Glutamatergic neuron (in vitro differentiated cells): ENCODE measurements around the gene HSD17B2. TPM values are rescaled to one million over a fixed set of nuclear protein-coding genes. Genes with fewer than 3 reads are reported as not detected.

ENCODE experiments used
- DNase-seq: peaks from one replicate; pipeline ENCODE4 v3.0.0; 2022
- H3K27ac Mint-ChIP-seq: one replicate; pipeline ENCODE4 v1.8.0; 2020; ENCODE audit warnings: mild to moderate bottlenecking, mixed read lengths, inconsistent platforms; ENCODE audit not compliant: unreplicated experiment
- H3K27me3 Mint-ChIP-seq: one replicate; pipeline ENCODE4 v1.8.0; 2020; ENCODE audit warnings: mild to moderate bottlenecking, moderate library complexity, mixed read lengths, inconsistent platforms; ENCODE audit not compliant: unreplicated experiment
- H3K36me3 Mint-ChIP-seq: one replicate; pipeline ENCODE4 v1.8.0; 2020; ENCODE audit warnings: mild to moderate bottlenecking, mixed read lengths, inconsistent platforms; ENCODE audit not compliant: unreplicated experiment
- H3K4me1 Mint-ChIP-seq: one replicate; pipeline ENCODE4 v1.8.0; 2020; ENCODE audit warnings: mild to moderate bottlenecking, low read depth, mixed read lengths, inconsistent platforms; ENCODE audit not compliant: unreplicated experiment
- H3K4me3 Mint-ChIP-seq: one replicate; pipeline ENCODE4 v1.8.0; 2020; ENCODE audit warnings: mild to moderate bottlenecking, mixed read lengths, inconsistent platforms; ENCODE audit not compliant: unreplicated experiment
- H3K9me3 Mint-ChIP-seq: one replicate; pipeline ENCODE4 v1.8.0; 2020; ENCODE audit warnings: mild to moderate bottlenecking, moderate library complexity, mixed read lengths, inconsistent platforms; ENCODE audit not compliant: unreplicated experiment
- total RNA-seq: library from RNA; stranded (reverse); fragmentation: NEBNext Ultra II Directional; extraction: Animal tissue kit (Norgen Biotek cat#: 25700); gene quantifications from one replicate; pipeline ENCODE4 v1.2.1, GENCODE V29; 2021; ENCODE audit not compliant: unreplicated experiment
- TF ChIP-seq, protein P1 (sequence below): fragments of 200-600 bp; sonication (generic); IDR thresholded peaks from one replicate; pipeline ENCODE4 v1.5.0; 2021; ENCODE audit not compliant: partially characterized antibody, unreplicated experiment

The HSD17B2 gene
- total RNA-seq, 1 donor from 2014 or later: not detected

DNA sequence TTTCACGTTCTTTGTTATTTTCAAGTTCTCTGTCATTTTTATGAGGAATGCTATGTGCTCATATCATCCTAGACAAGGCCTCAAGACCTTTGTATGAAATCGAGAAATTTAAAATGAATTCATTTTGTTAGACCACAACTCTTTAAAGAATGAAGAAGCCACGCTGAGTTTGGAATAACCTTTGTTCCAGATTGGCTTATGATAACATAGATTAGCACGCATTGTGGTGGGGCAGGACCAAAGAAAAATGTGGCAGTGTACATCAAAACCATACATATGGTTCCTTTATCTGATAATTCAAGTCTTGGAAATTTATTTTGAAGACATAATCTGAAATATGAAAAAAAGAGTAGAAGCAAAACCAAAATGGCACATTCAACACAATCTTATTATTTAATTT is 2.2 kb downstream of the HSD17B2 start:
- H3K4me1 Mint-ChIP-seq: no peaks in the 10 kb centered on the region
- no peak overlapping the region for H3K27ac Mint-ChIP-seq
- no peaks in the 10 kb centered on the region for H3K36me3 Mint-ChIP-seq
- H3K27me3 Mint-ChIP-seq: no peaks in the 10 kb centered on the region
- no peak overlapping the region for H3K4me3 Mint-ChIP-seq
- peaks cover 2% of the 10 kb centered on the region for H3K9me3 Mint-ChIP-seq
- TF ChIP-seq, protein P1, sequence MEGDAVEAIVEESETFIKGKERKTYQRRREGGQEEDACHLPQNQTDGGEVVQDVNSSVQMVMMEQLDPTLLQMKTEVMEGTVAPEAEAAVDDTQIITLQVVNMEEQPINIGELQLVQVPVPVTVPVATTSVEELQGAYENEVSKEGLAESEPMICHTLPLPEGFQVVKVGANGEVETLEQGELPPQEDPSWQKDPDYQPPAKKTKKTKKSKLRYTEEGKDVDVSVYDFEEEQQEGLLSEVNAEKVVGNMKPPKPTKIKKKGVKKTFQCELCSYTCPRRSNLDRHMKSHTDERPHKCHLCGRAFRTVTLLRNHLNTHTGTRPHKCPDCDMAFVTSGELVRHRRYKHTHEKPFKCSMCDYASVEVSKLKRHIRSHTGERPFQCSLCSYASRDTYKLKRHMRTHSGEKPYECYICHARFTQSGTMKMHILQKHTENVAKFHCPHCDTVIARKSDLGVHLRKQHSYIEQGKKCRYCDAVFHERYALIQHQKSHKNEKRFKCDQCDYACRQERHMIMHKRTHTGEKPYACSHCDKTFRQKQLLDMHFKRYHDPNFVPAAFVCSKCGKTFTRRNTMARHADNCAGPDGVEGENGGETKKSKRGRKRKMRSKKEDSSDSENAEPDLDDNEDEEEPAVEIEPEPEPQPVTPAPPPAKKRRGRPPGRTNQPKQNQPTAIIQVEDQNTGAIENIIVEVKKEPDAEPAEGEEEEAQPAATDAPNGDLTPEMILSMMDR: no peak
- DNase-seq: no peak

DNA sequence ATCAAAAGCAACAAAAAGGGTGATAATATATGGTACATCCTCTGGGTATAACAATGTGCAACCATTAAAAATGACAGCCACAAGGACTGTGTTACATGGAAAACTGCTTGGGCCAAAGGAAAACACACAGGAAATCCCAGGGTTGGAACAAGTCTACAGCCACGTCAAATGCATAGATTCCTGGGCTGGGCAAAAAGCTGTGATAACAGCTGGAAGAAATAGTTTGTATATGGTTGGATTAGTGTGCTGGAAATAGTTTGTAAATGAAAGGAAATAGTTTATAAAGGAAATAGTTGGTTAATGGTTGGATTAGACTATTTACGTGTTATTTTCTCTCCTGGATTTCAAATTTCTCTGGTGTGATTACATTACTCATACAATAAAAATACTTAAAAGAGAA is 2.6 kb downstream of the HSD17B2 start:
- Mint-ChIP-seq H3K27ac (no peak overlapping the region), H3K27me3 (no peaks in the 10 kb centered on the region), H3K9me3 (peaks cover 2% of the 10 kb centered on the region), H3K4me1 (no peaks in the 10 kb centered on the region), H3K36me3 (no peaks in the 10 kb centered on the region), H3K4me3 (no peak overlapping the region)
- TF ChIP-seq, protein P1: no peak
- DNase-seq: no peak

DNA sequence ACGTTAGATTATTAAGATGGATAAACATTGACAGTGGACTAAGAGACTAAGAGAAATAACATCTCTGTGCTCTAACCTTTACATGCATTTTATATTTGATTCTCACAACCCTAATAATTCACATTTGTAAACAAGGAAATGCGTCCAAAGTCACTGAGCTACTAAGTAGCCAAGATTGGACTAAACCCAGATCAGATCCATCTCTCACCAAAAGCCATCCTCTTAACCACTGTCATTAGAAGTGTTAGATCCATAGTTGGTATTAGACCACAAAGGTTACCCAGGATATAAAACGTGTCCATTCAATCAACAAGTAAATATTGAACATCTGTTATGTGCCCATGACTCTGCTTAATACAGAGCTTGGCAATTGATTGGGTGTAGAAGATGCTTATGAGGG is 5.2 kb downstream of the HSD17B2 start:
- H3K4me1 Mint-ChIP-seq: no peaks in the 10 kb centered on the region
- TF ChIP-seq, protein P1: no peak
- H3K36me3 Mint-ChIP-seq: no peaks in the 10 kb centered on the region
- H3K27me3 Mint-ChIP-seq: no peaks in the 10 kb centered on the region
- peaks cover 2% of the 10 kb centered on the region for H3K9me3 Mint-ChIP-seq
- H3K4me3 Mint-ChIP-seq: no peak overlapping the region
- DNase-seq: no peak
- no peak overlapping the region for H3K27ac Mint-ChIP-seq

DNA sequence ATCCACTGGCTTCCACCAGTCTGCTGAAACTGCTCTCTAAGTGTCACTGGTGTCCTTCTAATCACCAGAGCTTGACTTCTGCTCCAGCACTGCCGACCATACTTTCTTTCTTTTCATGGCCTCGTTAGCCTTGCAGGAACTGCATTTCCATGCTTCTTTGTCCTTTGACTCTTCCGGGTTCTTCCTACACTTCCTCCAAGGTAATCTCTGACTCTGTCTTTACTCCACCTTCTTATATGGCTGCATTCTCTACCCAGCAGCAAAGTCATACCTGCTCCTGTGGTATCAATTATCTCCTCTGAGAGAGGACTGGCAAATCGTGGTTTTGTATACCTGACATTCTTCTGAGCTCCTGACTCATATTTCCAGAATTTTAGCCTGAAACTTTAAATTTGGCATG is 6.5 kb downstream of the HSD17B2 start:
- Mint-ChIP-seq H3K4me1 (no peaks in the 10 kb centered on the region), H3K9me3 (peaks cover 2% of the 10 kb centered on the region), H3K36me3 (no peaks in the 10 kb centered on the region), H3K4me3 (no peak overlapping the region), H3K27me3 (peaks cover 1% of the 10 kb centered on the region), H3K27ac (no peak overlapping the region)
- TF ChIP-seq, protein P1: no peak
- DNase-seq: no peak

DNA sequence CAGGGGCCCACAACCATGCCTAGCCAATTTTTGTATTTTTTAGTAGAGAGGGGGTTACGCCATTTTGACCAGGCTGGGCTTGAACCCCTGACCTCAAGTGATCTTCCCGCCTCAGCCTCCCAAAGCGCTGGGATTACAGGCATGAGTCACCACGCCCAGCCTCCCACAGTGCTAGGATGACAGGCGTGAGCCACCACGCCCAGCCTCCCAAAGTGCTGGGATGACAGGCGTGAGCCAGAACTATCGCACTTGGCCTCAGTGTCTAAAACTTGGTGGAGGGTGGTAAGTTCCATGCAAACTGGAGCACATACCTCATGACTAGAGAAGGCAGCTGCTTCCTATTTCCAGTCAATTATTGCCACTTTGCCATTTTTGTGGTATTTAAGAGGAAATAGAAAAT is 7.1 kb downstream of the HSD17B2 start:
- no peak for DNase-seq
- TF ChIP-seq, protein P1: no peak
- H3K4me1 Mint-ChIP-seq: no peaks in the 10 kb centered on the region
- peaks cover 2% of the 10 kb centered on the region for H3K9me3 Mint-ChIP-seq
- H3K4me3 Mint-ChIP-seq: no peak overlapping the region
- H3K27me3 Mint-ChIP-seq: peaks cover 1% of the 10 kb centered on the region
- no peaks in the 10 kb centered on the region for H3K36me3 Mint-ChIP-seq
- H3K27ac Mint-ChIP-seq: no peak overlapping the region
